Measurements from ENCODE around the gene FRMD4A.

DNA sequence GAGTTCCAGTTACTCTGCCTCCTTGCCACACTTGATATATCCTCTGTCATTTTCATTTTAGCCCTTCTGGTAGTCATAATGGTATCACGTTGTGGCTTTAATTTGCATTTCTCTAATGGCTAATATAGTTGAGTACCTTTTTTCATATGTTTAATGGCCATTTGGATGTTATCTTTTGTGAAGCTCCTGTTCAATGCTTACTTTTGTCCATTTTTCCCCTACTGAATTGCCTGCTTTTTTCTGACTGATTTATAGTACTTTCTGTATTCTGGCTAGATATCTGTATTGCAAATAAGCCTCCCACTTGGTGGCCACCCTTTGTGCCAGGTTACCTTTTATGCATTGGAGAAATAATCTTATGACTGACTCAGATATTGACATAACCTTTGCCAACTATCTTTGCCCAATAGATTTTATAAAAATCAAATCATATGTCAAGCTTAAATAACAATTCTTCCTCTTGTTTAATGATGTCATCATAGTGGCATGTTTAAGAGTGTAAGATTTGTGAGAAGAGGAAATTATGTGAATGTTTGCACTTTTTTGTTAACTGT lies 693.3 kb downstream of the FRMD4A start:
- TF ChIP-seq CTCF (IDR thresholded peaks at IDR 0.05) (no peak), POLR2A (IDR thresholded peaks at IDR 0.05) (no peak)

Data from uterus (tissue), 2 donors.